Natural killer cell (primary cell): Measurements from ENCODE around the gene CCDC182. TPM values are rescaled to one million over a fixed set of nuclear protein-coding genes. Genes with fewer than 3 reads are reported as not detected.

Source experiments
- ATAC-seq, 3 donors: fragments of 150-1000 bp in 2 of 3; fragments of 200-7000 bp in 1 of 3; cut with Tn5 transposase; 1 replicate in 1 of 3; 2 replicates in 2 of 3; pipeline ENCODE4 v1.10.0; 2021; ENCODE audit warnings: mild to moderate bottlenecking in 2 of 3, moderate library complexity in 2 of 3
- DNase-seq, 2 donors: peaks; one replicate each; pipeline versions ENCODE4 v3.0.0 to v3.0.0-alpha.2; 2013 to 2021; ENCODE audit warnings: mixed read lengths in 1 of 2
- H3K27ac ChIP-seq: one replicate; pipeline ENCODE4 v1.5.1; 2013; ENCODE audit warnings: mild to moderate bottlenecking, low read length
- H3K27me3 ChIP-seq: one replicate; pipeline ENCODE4 v1.6.1; 2013; ENCODE audit warnings: low read length; ENCODE audit not compliant: control insufficient read depth, insufficient read depth
- H3K36me3 ChIP-seq: one replicate; pipeline ENCODE4 v1.6.1; 2013; ENCODE audit warnings: low read length; ENCODE audit not compliant: control insufficient read depth, insufficient read depth
- H3K4me1 ChIP-seq: one replicate; pipeline ENCODE4 v1.6.1; 2013; ENCODE audit warnings: low read length; ENCODE audit not compliant: control insufficient read depth, insufficient read depth
- H3K4me3 ChIP-seq: one replicate; pipeline ENCODE4 v1.5.1; 2013; ENCODE audit warnings: low read length
- H3K9me3 ChIP-seq: one replicate; pipeline ENCODE4 v1.6.1; 2013; ENCODE audit warnings: low read length; ENCODE audit not compliant: control insufficient read depth, insufficient read depth
- H3K27ac Mint-ChIP-seq, 2 donors: one replicate each; pipeline ENCODE4 v1.8.0; 2022; ENCODE audit warnings: mild to moderate bottlenecking in 2 of 2, mixed read lengths in 2 of 2, moderate library complexity in 1 of 2
- H3K27me3 Mint-ChIP-seq, 2 donors: one replicate each; pipeline ENCODE4 v1.8.0; 2022; ENCODE audit warnings: low read depth in 2 of 2, mixed read lengths in 2 of 2
- H3K36me3 Mint-ChIP-seq: one replicate; pipeline ENCODE4 v1.8.0; 2022; ENCODE audit warnings: mixed read lengths
- H3K4me1 Mint-ChIP-seq, 2 donors: one replicate each; pipeline ENCODE4 v1.8.0; 2022; ENCODE audit warnings: mixed read lengths in 2 of 2
- H3K4me3 Mint-ChIP-seq: one replicate; pipeline ENCODE4 v1.8.0; 2022; ENCODE audit warnings: mild to moderate bottlenecking, moderate library complexity, mixed read lengths
- H3K9me3 Mint-ChIP-seq, 2 donors: one replicate each; pipeline ENCODE4 v1.8.0; 2022; ENCODE audit warnings: mixed read lengths in 2 of 2
- WGBS: methylation state at CpG from one replicate; pipeline ENCODE4 v1.1.7; 2013; ENCODE audit warnings: missing lambda C conversion rate; ENCODE audit not compliant: insufficient coverage; 5-methylcytosine and 5-hydroxymethylcytosine counted together
- intact Hi-C: fragments of 100-400 bp; cut with micrococcal nuclease; formaldehyde crosslinking; loops from one replicate; pipeline ENCODE4 v1.14.2; 2022
- total RNA-seq, 4 donors: library from RNA; stranded (reverse); fragments of 120-200 nt in 1 of 4; gene quantifications; one replicate each; pipeline versions ENCODE4 v1.2.3 to v1.2.4, GENCODE V29; 2013 to 2022
- TF ChIP-seq, protein P1 (sequence below): fragments of 200-600 bp; IDR thresholded peaks from one replicate; pipeline ENCODE4 v1.8.0; 2022; ENCODE audit warnings: antibody characterized with exemption

The CCDC182 gene
- total RNA-seq, 3 donors from 2014 or later (not counting 1 experiment from before 2014, with no cell fraction given): not detected

- TF ChIP-seq, protein P1, sequence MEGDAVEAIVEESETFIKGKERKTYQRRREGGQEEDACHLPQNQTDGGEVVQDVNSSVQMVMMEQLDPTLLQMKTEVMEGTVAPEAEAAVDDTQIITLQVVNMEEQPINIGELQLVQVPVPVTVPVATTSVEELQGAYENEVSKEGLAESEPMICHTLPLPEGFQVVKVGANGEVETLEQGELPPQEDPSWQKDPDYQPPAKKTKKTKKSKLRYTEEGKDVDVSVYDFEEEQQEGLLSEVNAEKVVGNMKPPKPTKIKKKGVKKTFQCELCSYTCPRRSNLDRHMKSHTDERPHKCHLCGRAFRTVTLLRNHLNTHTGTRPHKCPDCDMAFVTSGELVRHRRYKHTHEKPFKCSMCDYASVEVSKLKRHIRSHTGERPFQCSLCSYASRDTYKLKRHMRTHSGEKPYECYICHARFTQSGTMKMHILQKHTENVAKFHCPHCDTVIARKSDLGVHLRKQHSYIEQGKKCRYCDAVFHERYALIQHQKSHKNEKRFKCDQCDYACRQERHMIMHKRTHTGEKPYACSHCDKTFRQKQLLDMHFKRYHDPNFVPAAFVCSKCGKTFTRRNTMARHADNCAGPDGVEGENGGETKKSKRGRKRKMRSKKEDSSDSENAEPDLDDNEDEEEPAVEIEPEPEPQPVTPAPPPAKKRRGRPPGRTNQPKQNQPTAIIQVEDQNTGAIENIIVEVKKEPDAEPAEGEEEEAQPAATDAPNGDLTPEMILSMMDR: no peak
- peaks cover 7% of the 10 kb centered on the region for H3K4me1 ChIP-seq
- peaks cover 3 to 4% of the 10 kb centered on the region in 2 donors for H3K27me3 Mint-ChIP-seq
- ATAC-seq (no peak), DNase-seq (no peak)
- H3K4me3 Mint-ChIP-seq: no peak overlapping the region
- H3K4me1 Mint-ChIP-seq: peaks cover 9% of the 10 kb centered on the region in 2 donors
- no peaks in the 10 kb centered on the region for H3K27me3 ChIP-seq
- no peaks in the 10 kb centered on the region for H3K36me3 ChIP-seq
- intact Hi-C loops: no loop called here
- H3K27ac ChIP-seq: no peak overlapping the region
- no peaks in the 10 kb centered on the region for H3K36me3 Mint-ChIP-seq
- no peak overlapping the region for H3K27ac Mint-ChIP-seq
- H3K9me3 Mint-ChIP-seq: no peaks in the 10 kb centered on the region
- H3K4me3 ChIP-seq: no peak overlapping the region
- WGBS: 66% methylated on average over 14 of the region's 14 CpGs
- H3K9me3 ChIP-seq: no peaks in the 10 kb centered on the region
Measured at GRCh38 chr17:57724026-57724728, 20.9 kb downstream of the CCDC182 start.

DNA sequence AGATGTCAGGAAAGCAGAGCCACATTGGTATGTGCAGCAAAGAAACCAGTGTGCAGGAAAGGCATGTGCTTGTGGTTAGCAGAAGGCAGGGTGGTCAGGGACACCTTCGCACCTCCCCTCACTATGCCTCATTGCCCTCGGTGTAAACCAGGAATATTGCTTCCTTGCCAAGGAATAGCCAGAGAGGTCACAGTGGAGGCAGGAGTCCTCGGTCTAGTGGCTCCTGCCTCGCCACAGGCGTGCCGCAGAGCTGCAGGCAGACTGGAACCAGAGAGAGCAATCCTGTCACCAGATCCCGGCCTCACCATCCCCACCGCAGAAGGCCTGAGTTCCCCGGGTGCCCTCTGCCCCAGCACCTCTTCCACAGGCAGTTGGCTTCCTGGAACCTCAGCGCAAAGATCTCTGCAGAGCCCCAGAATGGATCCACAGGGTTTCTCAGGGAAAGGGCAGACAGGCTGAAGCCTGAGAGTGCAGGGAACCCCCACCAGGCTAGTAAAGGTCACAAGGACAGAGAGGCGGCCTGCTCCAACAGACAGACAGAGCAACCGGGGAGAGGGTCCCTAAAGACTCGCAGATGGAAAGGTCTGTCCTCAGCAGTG lies 21.6 kb downstream of the CCDC182 start:
- Mint-ChIP-seq H3K36me3 (no peaks in the 10 kb centered on the region), H3K27ac (no peak overlapping the region), H3K27me3 (peaks cover 3 to 10% of the 10 kb centered on the region in 2 donors), H3K4me1 (peaks cover 9% of the 10 kb centered on the region in 2 donors), H3K4me3 (no peak overlapping the region), H3K9me3 (no peaks in the 10 kb centered on the region)
- TF ChIP-seq, protein P1: no peak
- intact Hi-C loops: no loop called here
- Histone ChIP-seq H3K27me3 (no peaks in the 10 kb centered on the region), H3K4me1 (peaks cover 7% of the 10 kb centered on the region), H3K4me3 (no peak overlapping the region), H3K27ac (no peak overlapping the region), H3K9me3 (no peaks in the 10 kb centered on the region), H3K36me3 (no peaks in the 10 kb centered on the region)
- DNase-seq: no peak
- WGBS: 71% methylated on average over 13 of the region's 13 CpGs
- no peak for ATAC-seq

GRCh38 chr17:57722704-57723043 lies 22.4 kb downstream of the CCDC182 start:
- Mint-ChIP-seq H3K27me3 (peaks cover 1 to 13% of the 10 kb centered on the region in 2 donors), H3K4me3 (no peak overlapping the region), H3K4me1 (peaks cover 9% of the 10 kb centered on the region in 2 donors), H3K9me3 (no peaks in the 10 kb centered on the region), H3K27ac (no peak overlapping the region), H3K36me3 (no peaks in the 10 kb centered on the region)
- WGBS: 94% methylated on average over 7 of the region's 7 CpGs
- ATAC-seq (no peak), DNase-seq (no peak)
- Histone ChIP-seq H3K4me3 (no peak overlapping the region), H3K27ac (no peak overlapping the region), H3K36me3 (no peaks in the 10 kb centered on the region), H3K27me3 (no peaks in the 10 kb centered on the region), H3K4me1 (peaks cover 7% of the 10 kb centered on the region), H3K9me3 (no peaks in the 10 kb centered on the region)
- intact Hi-C loops: no loop called here
- TF ChIP-seq, protein P1: no peak
